Measurements from ENCODE around the gene SH3BP5L.

Gene SH3BP5L

GRCh38 chr1:248862998-248863881 is 37.5 kb upstream of the SH3BP5L start:
- no peaks in the 10 kb centered on the region for H3K27me3 ChIP-seq (replicated peaks)
- TF ChIP-seq CTCF (IDR thresholded peaks at IDR 0.05; ENCODE audit: low read depth, low read length, missing control alignments), result no peak
- no peaks in the 10 kb centered on the region for H3K36me3 ChIP-seq (replicated peaks)
- in situ Hi-C loops (cut with HindIII; ENCODE audit: low pct_ligation_motif_present, low sequenced_read_pairs), result no loop called here
- DNase-seq, result peak; percentile 60
- no peak overlapping the region for H3K27ac ChIP-seq
- H3K4me3 ChIP-seq (ENCODE audit: low read depth, low read length), result peak overlapping the region; percentile 68

- TF ChIP-seq CTCF (IDR thresholded peaks at IDR 0.05; ENCODE audit: low read depth, low read length, missing control alignments), result no peak
- H3K4me3 ChIP-seq (ENCODE audit: low read depth, low read length), result peak overlapping the region; percentile 68
- in situ Hi-C loops (cut with HindIII; ENCODE audit: low pct_ligation_motif_present, low sequenced_read_pairs), result no loop called here
- no peaks in the 10 kb centered on the region for H3K27me3 ChIP-seq (replicated peaks)
- H3K36me3 ChIP-seq (replicated peaks), result no peaks in the 10 kb centered on the region
- DNase-seq, result no peak
- no peak overlapping the region for H3K27ac ChIP-seq
Observed at GRCh38 chr1:248862695-248862997, 36.9 kb upstream of the SH3BP5L start.

GRCh38 chr1:248861616-248862015 is 35.9 kb upstream of the SH3BP5L start:
- H3K27me3 ChIP-seq (replicated peaks), result no peaks in the 10 kb centered on the region
- no peaks in the 10 kb centered on the region for H3K36me3 ChIP-seq (replicated peaks)
- in situ Hi-C loops (cut with HindIII; ENCODE audit: low pct_ligation_motif_present, low sequenced_read_pairs), result no loop called here
- no peak overlapping the region for H3K27ac ChIP-seq
- no peak for DNase-seq
- TF ChIP-seq CTCF (IDR thresholded peaks at IDR 0.05; ENCODE audit: low read depth, low read length, missing control alignments), result no peak
- no peak overlapping the region for H3K4me3 ChIP-seq (ENCODE audit: low read depth, low read length)

GRCh38 chr1:248860007-248860406 is 34.3 kb upstream of the SH3BP5L start:
- H3K36me3 ChIP-seq (replicated peaks), result peaks cover 4% of the 10 kb centered on the region
- TF ChIP-seq CTCF (IDR thresholded peaks at IDR 0.05; ENCODE audit: low read depth, low read length, missing control alignments), result no peak
- H3K27me3 ChIP-seq (replicated peaks), result no peaks in the 10 kb centered on the region
- no peak for DNase-seq
- H3K27ac ChIP-seq, result no peak overlapping the region
- in situ Hi-C loops (cut with HindIII; ENCODE audit: low pct_ligation_motif_present, low sequenced_read_pairs), result no loop called here
- no peak overlapping the region for H3K4me3 ChIP-seq (ENCODE audit: low read depth, low read length)

GRCh38 chr1:248858891-248859889 is 33.5 kb upstream of the SH3BP5L start, which contains the start of gene ZNF692:
ZNF692 (minus strand) TSS chr1:248859085; CDS start chr1:248858309, 776 bp downstream.
- Histone ChIP-seq H3K4me3 (ENCODE audit: low read depth, low read length) (peak within 1 kb of the TSS; percentile 74), H3K27ac (peak within 1 kb of the TSS; percentile 48), H3K36me3 (replicated peaks) (peaks cover 8% of the 10 kb centered on the region), H3K27me3 (replicated peaks) (no peaks in the 10 kb centered on the region)
- TF ChIP-seq CTCF (IDR thresholded peaks at IDR 0.05; ENCODE audit: low read depth, low read length, missing control alignments), result no peak
- in situ Hi-C loops (cut with HindIII; ENCODE audit: low pct_ligation_motif_present, low sequenced_read_pairs), result no loop called here
- DNase-seq, result peak; percentile 96
